ENCODE data around the gene YEATS2.

YEATS2 gene

DNA sequence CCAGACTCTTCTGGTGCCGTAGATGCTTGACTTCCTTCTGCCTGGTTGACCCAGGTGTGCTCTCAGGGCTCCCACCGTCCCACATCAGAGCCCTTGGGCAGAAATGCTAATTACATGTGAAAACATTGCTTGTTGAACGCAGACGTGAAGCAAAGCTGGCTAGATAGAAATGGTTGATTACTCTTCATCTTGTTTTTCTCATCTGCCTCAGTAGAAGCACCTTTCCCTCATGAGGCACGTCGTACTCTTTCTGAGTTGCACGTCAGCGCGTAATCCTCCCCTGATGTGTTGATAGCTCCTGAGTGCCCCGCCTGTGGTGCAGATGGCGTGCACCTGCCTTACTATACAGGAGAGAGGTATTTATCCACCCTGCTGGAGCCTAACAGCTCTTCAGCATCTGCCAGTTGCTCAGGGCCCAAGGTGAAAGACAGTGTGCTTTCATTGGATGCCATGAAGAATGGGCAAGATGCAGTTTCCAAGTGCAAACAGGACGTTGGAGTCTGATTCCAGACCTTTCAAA lies 109.7 kb downstream of the YEATS2 start:
- TF ChIP-seq ZNF274 (IDR thresholded peaks at IDR 0.05; ENCODE audit: low read depth, low read length): no peak
- no peak overlapping the region for H3K4me3 ChIP-seq (ENCODE audit: low read length)

DNA sequence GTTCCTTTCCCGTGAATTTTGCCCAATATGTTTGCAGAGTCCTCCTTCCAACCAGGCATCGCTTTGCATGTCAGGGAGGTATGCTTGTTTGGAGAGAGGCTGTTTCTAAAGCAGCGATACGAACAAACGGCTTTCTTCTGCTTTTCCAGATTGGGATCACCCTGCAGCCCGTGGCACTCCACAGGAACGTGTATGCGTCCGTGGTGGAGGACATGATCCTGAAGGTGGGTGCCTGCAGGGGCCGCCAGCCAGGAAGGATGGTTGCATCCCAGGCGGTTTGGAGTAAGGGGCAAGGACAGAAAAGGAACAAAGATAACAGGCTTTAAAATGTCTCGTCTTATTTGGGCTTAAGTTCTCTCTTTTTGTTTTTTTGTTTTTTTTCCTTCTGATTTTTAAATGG lies 110.3 kb downstream of the YEATS2 start:
- no peak overlapping the region for H3K4me3 ChIP-seq (ENCODE audit: low read length)
- no peak for TF ChIP-seq ZNF274 (IDR thresholded peaks at IDR 0.05; ENCODE audit: low read depth, low read length)

DNA sequence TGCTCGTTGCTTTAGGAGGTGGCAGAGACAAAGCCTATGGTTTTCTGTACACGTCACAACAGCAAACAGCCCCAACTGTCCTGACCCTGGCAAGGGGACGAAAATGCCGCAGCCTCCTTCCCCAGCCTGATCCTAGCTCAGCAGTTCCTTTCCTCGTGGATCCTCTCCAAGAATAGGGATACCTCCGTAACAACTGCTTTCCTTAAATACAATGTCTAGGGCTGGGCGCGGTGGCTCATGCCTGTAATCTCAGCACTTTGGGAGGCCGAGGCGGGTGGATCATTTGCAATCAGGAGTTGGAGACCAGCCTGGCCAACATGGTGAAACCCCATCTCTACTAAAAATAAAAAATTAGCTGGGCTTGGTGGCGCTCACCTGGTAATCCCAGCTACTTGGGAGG lies 110.8 kb downstream of the YEATS2 start:
- no peak overlapping the region for H3K4me3 ChIP-seq (ENCODE audit: low read length)
- TF ChIP-seq ZNF274 (IDR thresholded peaks at IDR 0.05; ENCODE audit: low read depth, low read length): no peak

- H3K4me3 ChIP-seq (ENCODE audit: low read length): no peak overlapping the region
- no peak for TF ChIP-seq ZNF274 (IDR thresholded peaks at IDR 0.05; ENCODE audit: low read depth, low read length)
Measured at GRCh38 chr3:183809270-183809669, 111.7 kb downstream of the YEATS2 start.

DNA sequence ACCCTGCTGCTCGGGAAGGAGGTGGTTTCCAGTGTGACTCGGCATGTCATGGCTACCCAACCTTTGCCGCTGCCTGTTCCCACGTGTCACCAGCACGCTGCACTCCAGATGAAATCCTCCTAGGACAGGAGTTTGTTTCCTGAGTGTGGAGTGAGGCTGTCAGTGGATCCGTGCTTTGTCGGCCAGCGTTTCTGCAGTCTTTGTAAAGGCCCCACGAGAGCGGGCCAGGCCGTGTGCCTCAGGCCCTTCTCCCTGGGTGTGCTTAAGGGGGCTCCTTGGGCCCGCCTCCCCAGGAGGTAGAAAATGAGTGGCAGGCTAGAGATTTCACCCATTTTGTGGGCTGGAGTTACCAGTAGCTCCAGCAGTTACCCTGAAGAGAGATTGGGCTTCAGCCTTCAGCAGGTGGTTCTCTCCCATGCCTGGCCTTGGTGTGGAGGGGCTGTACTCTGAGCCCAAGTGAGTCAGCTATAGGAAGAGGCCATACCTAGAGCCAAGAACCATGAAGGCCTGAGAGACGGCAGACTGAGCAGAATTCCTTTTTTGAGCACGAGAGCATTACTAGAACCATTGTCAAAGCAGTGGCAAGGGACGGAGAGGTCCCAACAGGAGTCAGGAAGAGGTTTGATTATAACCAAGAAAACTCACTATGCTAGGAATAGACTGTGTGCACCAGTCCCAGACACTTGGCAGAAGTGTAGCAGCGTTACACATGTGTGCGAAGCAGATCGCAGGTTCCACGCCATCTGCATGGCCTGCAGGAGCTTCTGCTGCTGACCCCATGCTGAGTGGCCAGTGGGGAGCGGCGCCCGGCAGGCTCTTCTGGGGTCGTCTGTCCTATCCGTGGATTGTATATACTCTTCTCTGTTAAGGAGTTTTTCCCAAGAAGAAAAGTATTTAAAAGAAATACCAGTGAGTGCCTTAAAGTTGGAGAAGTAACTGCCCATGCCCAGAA lies 113.3 kb downstream of the YEATS2 start:
- no peak overlapping the region for H3K4me3 ChIP-seq (ENCODE audit: low read length)
- no peak for TF ChIP-seq ZNF274 (IDR thresholded peaks at IDR 0.05; ENCODE audit: low read depth, low read length)

GRCh38 chr3:183811638-183812037 lies 114.0 kb downstream of the YEATS2 start:
- no peak for TF ChIP-seq ZNF274 (IDR thresholded peaks at IDR 0.05; ENCODE audit: low read depth, low read length)
- H3K4me3 ChIP-seq (ENCODE audit: low read length): no peak overlapping the region

- TF ChIP-seq ZNF274 (IDR thresholded peaks at IDR 0.05; ENCODE audit: low read depth, low read length): no peak
- no peak overlapping the region for H3K4me3 ChIP-seq (ENCODE audit: low read length)
Measured at GRCh38 chr3:183812761-183813445, 115.3 kb downstream of the YEATS2 start.

DNA sequence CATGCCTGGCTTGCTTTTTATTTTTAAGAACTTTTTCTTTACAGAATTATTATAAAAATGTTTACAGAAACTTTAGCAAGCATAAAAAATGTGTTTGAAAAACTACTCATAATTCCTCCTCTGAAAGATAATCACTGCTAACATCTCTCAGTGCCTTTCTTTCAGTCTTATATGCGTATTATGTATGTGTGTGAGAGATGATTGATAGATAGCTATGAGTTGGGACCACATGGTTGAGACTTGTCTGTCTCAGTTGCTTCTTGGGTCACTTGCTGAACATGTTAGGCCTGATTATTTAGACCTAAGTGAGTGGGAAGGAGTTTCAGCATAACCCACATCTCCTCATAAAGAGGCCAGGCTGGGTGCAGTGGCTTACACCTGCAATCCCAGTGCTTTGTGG lies 116.6 kb downstream of the YEATS2 start:
- TF ChIP-seq ZNF274 (IDR thresholded peaks at IDR 0.05; ENCODE audit: low read depth, low read length): no peak

DNA sequence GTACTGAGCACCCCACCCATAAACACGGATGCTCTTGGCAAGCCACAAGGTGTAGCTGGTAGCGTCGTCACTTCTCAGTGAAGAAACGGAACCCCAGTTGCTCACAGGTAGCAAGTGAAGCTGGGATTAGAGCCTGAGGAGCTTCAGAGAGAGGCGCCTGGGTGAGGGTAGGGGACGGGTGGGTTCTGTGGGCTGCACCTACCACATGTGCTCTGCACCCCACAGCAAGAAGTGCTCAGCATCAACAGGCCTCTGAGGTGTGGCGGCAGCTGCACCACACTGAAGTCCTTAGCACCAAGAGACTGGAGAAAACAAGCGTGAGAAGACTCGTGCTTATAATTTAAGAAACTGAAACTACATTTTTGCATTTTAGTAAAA lies 118.0 kb downstream of the YEATS2 start:
- no peak for TF ChIP-seq ZNF274 (IDR thresholded peaks at IDR 0.05; ENCODE audit: low read depth, low read length)
- no peak overlapping the region for H3K4me3 ChIP-seq (ENCODE audit: low read length)

More for the DNA sequence above, 116.6 kb downstream of the YEATS2 start:
- no peak overlapping the region for H3K4me3 ChIP-seq (ENCODE audit: low read length)

DNA sequence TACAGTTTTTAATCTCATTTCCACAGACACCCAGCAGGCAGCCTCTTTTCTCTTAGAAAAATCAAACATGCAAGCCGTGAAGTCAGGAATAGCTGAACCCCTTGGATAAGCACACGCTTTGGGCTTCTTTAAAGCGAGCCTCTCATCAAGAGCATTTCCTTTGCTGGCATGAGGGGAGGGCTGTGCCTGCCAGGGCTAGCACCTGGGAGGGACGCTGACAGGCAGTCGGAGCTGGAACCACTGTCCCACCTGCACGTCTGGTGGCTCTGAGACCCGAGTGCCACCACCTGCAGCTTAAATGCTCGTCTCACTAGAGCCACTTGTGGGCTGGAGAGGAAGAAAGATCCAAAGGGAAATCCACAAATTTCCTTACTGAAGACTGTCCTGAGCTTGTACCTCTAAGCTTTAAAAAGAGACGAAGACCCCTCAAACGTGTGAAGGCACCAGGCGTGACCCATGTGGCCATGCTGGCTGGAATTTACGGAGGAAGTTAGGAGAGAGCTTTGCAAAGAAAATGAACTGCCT lies 118.4 kb downstream of the YEATS2 start:
- no peak overlapping the region for H3K4me3 ChIP-seq (ENCODE audit: low read length)
- no peak for TF ChIP-seq ZNF274 (IDR thresholded peaks at IDR 0.05; ENCODE audit: low read depth, low read length)

GRCh38 chr3:183816681-183817510 lies 119.3 kb downstream of the YEATS2 start:
- no peak for TF ChIP-seq ZNF274 (IDR thresholded peaks at IDR 0.05; ENCODE audit: low read depth, low read length)
- H3K4me3 ChIP-seq (ENCODE audit: low read length): no peak overlapping the region

GRCh38 chr3:183817639-183818038 lies 120.0 kb downstream of the YEATS2 start:
- TF ChIP-seq ZNF274 (IDR thresholded peaks at IDR 0.05; ENCODE audit: low read depth, low read length): no peak
- H3K4me3 ChIP-seq (ENCODE audit: low read length): no peak overlapping the region

- H3K4me3 ChIP-seq (ENCODE audit: low read length): no peak overlapping the region
Measured at GRCh38 chr3:183818041-183818620, 120.5 kb downstream of the YEATS2 start.

More at GRCh38 chr3:183818041-183818620, 120.5 kb downstream of the YEATS2 start:
- TF ChIP-seq ZNF274 (IDR thresholded peaks at IDR 0.05; ENCODE audit: low read depth, low read length): no peak
